H9 (cell line): Measurements from ENCODE around the gene HNF1B. TPM values are rescaled to one million over a fixed set of nuclear protein-coding genes. Genes with fewer than 3 reads are reported as not detected.

Source experiments
- DNase-seq: peaks from one replicate; pipeline ENCODE4 v3.0.0-alpha.2; 2017
- H2AFZ ChIP-seq: one replicate; pipeline ENCODE4 v1.6.1; 2013; ENCODE audit warnings: mild to moderate bottlenecking, low read length, control low read depth, moderate library complexity
- H2AK5ac ChIP-seq: 2 replicates; pipeline ENCODE4 v1.6.1; 2013; ENCODE audit warnings: low read length, control low read depth, mixed read lengths; ENCODE audit not compliant: insufficient read length
- H2BK120ac ChIP-seq: one replicate; pipeline ENCODE4 v1.6.1; 2013; ENCODE audit warnings: low read depth, mild to moderate bottlenecking, low read length, control low read depth, inconsistent platforms; ENCODE audit not compliant: poor library complexity, severe bottlenecking
- H2BK12ac ChIP-seq: 2 replicates; pipeline ENCODE4 v1.6.1; 2013; ENCODE audit warnings: low read length, control low read depth, mixed read lengths, low read depth; ENCODE audit not compliant: insufficient read length
- H2BK15ac ChIP-seq: 2 replicates; pipeline ENCODE4 v1.6.1; 2013; ENCODE audit warnings: low read depth, low read length, control low read depth
- H2BK20ac ChIP-seq: one replicate; pipeline ENCODE4 v1.6.1; 2013; ENCODE audit warnings: low read depth, mild to moderate bottlenecking, low read length, control low read depth, inconsistent platforms; ENCODE audit not compliant: poor library complexity, severe bottlenecking
- H2BK5ac ChIP-seq: 2 replicates; pipeline ENCODE4 v1.6.1; 2013; ENCODE audit warnings: low read length, control low read depth, mixed read lengths; ENCODE audit not compliant: insufficient read length
- H3K14ac ChIP-seq: 2 replicates; pipeline ENCODE4 v1.6.1; 2013; ENCODE audit warnings: low read length, control low read depth; ENCODE audit not compliant: insufficient read depth
- H3K18ac ChIP-seq: 2 replicates; pipeline ENCODE4 v1.6.1; 2013; ENCODE audit warnings: low read depth, mild to moderate bottlenecking, mixed read lengths, low read length, control low read depth; ENCODE audit not compliant: insufficient read length
- H3K23ac ChIP-seq: 2 replicates; pipeline ENCODE4 v1.6.1; 2013; ENCODE audit warnings: low read length, control low read depth, mixed read lengths, low read depth; ENCODE audit not compliant: insufficient read length
- H3K23me2 ChIP-seq: 2 replicates; pipeline ENCODE4 v1.6.1; 2013; ENCODE audit warnings: low read depth, mild to moderate bottlenecking, mixed read lengths, low read length, control low read depth; ENCODE audit not compliant: insufficient read length, poor library complexity, severe bottlenecking
- H3K27ac ChIP-seq: 2 replicates; pipeline ENCODE4 v1.5.1; 2013; ENCODE audit warnings: low read length, control low read depth, mixed read lengths, low read depth; ENCODE audit not compliant: insufficient read length
- H3K27me3 ChIP-seq: 2 replicates; pipeline ENCODE4 v1.6.1; 2013; ENCODE audit warnings: low read length, control low read depth, inconsistent platforms; ENCODE audit not compliant: insufficient read depth
- H3K4ac ChIP-seq: 2 replicates; pipeline ENCODE4 v1.6.1; 2013; ENCODE audit warnings: low read depth, mild to moderate bottlenecking, control low read depth, inconsistent platforms, low read length, moderate library complexity
- H3K4me1 ChIP-seq: 2 replicates; pipeline ENCODE4 v1.6.1; 2013; ENCODE audit warnings: low read length, control low read depth, inconsistent platforms; ENCODE audit not compliant: insufficient read depth
- H3K4me2 ChIP-seq: 2 replicates; pipeline ENCODE4 v1.6.1; 2013; ENCODE audit warnings: low read length, control low read depth, mixed read lengths; ENCODE audit not compliant: insufficient read length, insufficient read depth
- H3K56ac ChIP-seq: 2 replicates; pipeline ENCODE4 v1.6.1; 2013; ENCODE audit warnings: low read depth, mild to moderate bottlenecking, mixed read lengths, low read length, control low read depth; ENCODE audit not compliant: insufficient read length
- H3K79me1 ChIP-seq: 2 replicates; pipeline ENCODE4 v1.6.1; 2013; ENCODE audit warnings: low read depth, mild to moderate bottlenecking, moderate library complexity, low read length, control low read depth, inconsistent platforms; ENCODE audit not compliant: insufficient read depth, poor library complexity, severe bottlenecking
- H3K79me2 ChIP-seq: 2 replicates; pipeline ENCODE4 v1.6.1; 2013; ENCODE audit warnings: low read length, control low read depth, inconsistent platforms; ENCODE audit not compliant: insufficient read depth
- H3K9ac ChIP-seq: 2 replicates; pipeline ENCODE4 v1.6.1; 2013; ENCODE audit warnings: low read length, control low read depth, mixed read lengths; ENCODE audit not compliant: insufficient read length; ENCODE audit errors: extremely low read depth
- H3K9me3 ChIP-seq: one replicate; pipeline ENCODE4 v1.6.1; 2013; ENCODE audit warnings: low read depth, low read length, inconsistent platforms; ENCODE audit not compliant: control insufficient read depth
- H3T11ph ChIP-seq: one replicate; pipeline ENCODE4 v1.6.1; 2013; ENCODE audit warnings: mild to moderate bottlenecking, low read length, control low read depth, inconsistent platforms
- H4K20me1 ChIP-seq: one replicate; pipeline ENCODE4 v1.6.1; 2013; ENCODE audit not compliant: control insufficient read depth, insufficient read length, insufficient read depth
- H4K5ac ChIP-seq: 2 replicates; pipeline ENCODE4 v1.6.1; 2013; ENCODE audit warnings: low read depth, mild to moderate bottlenecking, mixed read lengths, low read length, control low read depth; ENCODE audit not compliant: insufficient read length
- H4K8ac ChIP-seq: replicated peaks from 2 replicates; pipeline ENCODE4 v1.6.1; 2013; ENCODE audit warnings: low read length, control low read depth, mixed read lengths, low read depth; ENCODE audit not compliant: insufficient read length
- H4K91ac ChIP-seq: 2 replicates; pipeline ENCODE4 v1.6.1; 2013; ENCODE audit warnings: low read depth, mild to moderate bottlenecking, moderate library complexity, mixed read lengths, low read length, control low read depth; ENCODE audit not compliant: insufficient read length
- H3K27ac Mint-ChIP-seq, 3 experiments: 2 replicates in 2 of 3; 3 replicates in 1 of 3; pipeline ENCODE4 v1.8.0; 2020 to 2021; ENCODE audit warnings: mixed read lengths in 3 of 3, mild to moderate bottlenecking in 1 of 3, moderate library complexity in 1 of 3
- H3K27me3 Mint-ChIP-seq: 2 replicates; pipeline ENCODE4 v1.8.0; 2021; ENCODE audit warnings: low read depth, mild to moderate bottlenecking, moderate library complexity, mixed read lengths
- H3K36me3 Mint-ChIP-seq, 3 experiments: 2 replicates in 2 of 3; 3 replicates in 1 of 3; pipeline ENCODE4 v1.8.0; 2020 to 2021; ENCODE audit warnings: low read depth in 3 of 3, mixed read lengths in 3 of 3; ENCODE audit not compliant: insufficient read depth in 1 of 3
- H3K4me1 Mint-ChIP-seq, 2 experiments: 2 replicates each; pipeline ENCODE4 v1.8.0; 2020; ENCODE audit warnings: mixed read lengths in 2 of 2
- H3K4me3 Mint-ChIP-seq, 2 experiments: 2 replicates in 1 of 2; 3 replicates in 1 of 2; pipeline ENCODE4 v1.8.0; 2020 to 2021; ENCODE audit warnings: mild to moderate bottlenecking in 2 of 2, mixed read lengths in 2 of 2, moderate library complexity in 1 of 2
- H3K9me3 Mint-ChIP-seq, 2 experiments: 2 replicates in 1 of 2; 3 replicates in 1 of 2; pipeline ENCODE4 v1.8.0; 2020; ENCODE audit warnings: mild to moderate bottlenecking in 2 of 2, mixed read lengths in 2 of 2, moderate library complexity in 1 of 2
- WGBS: extraction: QIAGEN DNeasy Blood & Tissue Kit; methylation state at CpG from one replicate; pipeline ENCODE4 v1.1.7; 2013; ENCODE audit warnings: missing lambda C conversion rate, low lambda C conversion rate, mixed read lengths; ENCODE audit not compliant: insufficient read length; ENCODE audit errors: extremely low coverage; 5-methylcytosine and 5-hydroxymethylcytosine counted together
- total RNA-seq: library from RNA; stranded (reverse); gene quantifications from 2 replicates; pipeline ENCODE4 v1.2.1, GENCODE V29; 2021
- TF ChIP-seq, protein P1 (sequence below): fragments of 200-600 bp; sonication (generic); conservative IDR thresholded peaks from 3 replicates; pipeline ENCODE4 v1.8.0; 2021; ENCODE audit warnings: antibody characterized with exemption, mild to moderate bottlenecking

Gene HNF1B
- total RNA-seq, 1 experiment from 2014 or later, result not detected

DNA sequence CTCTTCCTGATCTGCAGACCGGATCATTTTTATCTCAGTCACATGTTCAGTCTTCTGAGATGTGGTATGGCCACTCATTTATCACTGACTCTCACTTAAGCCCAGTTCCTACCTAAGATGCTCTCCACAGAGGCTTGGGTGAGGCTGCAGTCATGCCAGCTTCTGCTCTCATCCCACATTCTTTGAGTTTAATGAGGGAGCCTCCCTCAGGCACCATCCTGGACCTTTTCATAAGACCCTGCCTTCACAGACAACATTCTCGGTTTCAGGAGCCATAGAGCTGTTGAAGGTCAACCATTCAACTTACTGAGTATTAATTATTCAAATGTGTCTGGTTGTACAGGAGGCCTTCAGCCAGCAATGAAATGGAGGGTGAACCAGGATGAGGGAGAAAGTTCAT lies 23.6 kb upstream of the HNF1B start:
- no peak overlapping the region for H3K27ac ChIP-seq
- no peak overlapping the region for H3K9ac ChIP-seq
- H3K79me2 ChIP-seq, result no peaks in the 10 kb centered on the region
- no peak overlapping the region for H4K8ac ChIP-seq
- H4K5ac ChIP-seq, result no peak overlapping the region
- H4K20me1 ChIP-seq, result no peaks in the 10 kb centered on the region
- no peaks in the 10 kb centered on the region for H3K4me1 ChIP-seq
- H3T11ph ChIP-seq, result no peak overlapping the region
- no peaks in the 10 kb centered on the region for H3K79me1 ChIP-seq
- no peak overlapping the region for H2BK15ac ChIP-seq
- peaks cover 15% of the 10 kb centered on the region for H3K9me3 ChIP-seq
- H3K27ac Mint-ChIP-seq, result no peak overlapping the region
- H3K27me3 ChIP-seq, result no peaks in the 10 kb centered on the region
- no peak overlapping the region for H2AK5ac ChIP-seq
- no peak for DNase-seq
- no peak overlapping the region for H2BK5ac ChIP-seq
- no peaks in the 10 kb centered on the region for H3K23me2 ChIP-seq
- no peak overlapping the region for H3K14ac ChIP-seq
- H3K4me3 Mint-ChIP-seq, result no peak overlapping the region
- no peak overlapping the region for H2AFZ ChIP-seq
- H3K27me3 Mint-ChIP-seq, result peaks cover 23% of the 10 kb centered on the region
- H3K4ac ChIP-seq, result no peak overlapping the region
- no peak overlapping the region for H4K91ac ChIP-seq
- no peak overlapping the region for H3K56ac ChIP-seq
- H3K4me2 ChIP-seq, result no peak overlapping the region
- H2BK12ac ChIP-seq, result no peak overlapping the region
- no peak overlapping the region for H2BK120ac ChIP-seq
- no CpG with 5 or more reads among the region's 2 CpGs for WGBS
- H3K18ac ChIP-seq, result no peak overlapping the region
- no peak overlapping the region for H3K23ac ChIP-seq
- H2BK20ac ChIP-seq, result no peak overlapping the region
- no peaks in the 10 kb centered on the region for H3K4me1 Mint-ChIP-seq
- H3K9me3 Mint-ChIP-seq, result peaks cover 12% of the 10 kb centered on the region in 2 experiments
- TF ChIP-seq, protein P1, sequence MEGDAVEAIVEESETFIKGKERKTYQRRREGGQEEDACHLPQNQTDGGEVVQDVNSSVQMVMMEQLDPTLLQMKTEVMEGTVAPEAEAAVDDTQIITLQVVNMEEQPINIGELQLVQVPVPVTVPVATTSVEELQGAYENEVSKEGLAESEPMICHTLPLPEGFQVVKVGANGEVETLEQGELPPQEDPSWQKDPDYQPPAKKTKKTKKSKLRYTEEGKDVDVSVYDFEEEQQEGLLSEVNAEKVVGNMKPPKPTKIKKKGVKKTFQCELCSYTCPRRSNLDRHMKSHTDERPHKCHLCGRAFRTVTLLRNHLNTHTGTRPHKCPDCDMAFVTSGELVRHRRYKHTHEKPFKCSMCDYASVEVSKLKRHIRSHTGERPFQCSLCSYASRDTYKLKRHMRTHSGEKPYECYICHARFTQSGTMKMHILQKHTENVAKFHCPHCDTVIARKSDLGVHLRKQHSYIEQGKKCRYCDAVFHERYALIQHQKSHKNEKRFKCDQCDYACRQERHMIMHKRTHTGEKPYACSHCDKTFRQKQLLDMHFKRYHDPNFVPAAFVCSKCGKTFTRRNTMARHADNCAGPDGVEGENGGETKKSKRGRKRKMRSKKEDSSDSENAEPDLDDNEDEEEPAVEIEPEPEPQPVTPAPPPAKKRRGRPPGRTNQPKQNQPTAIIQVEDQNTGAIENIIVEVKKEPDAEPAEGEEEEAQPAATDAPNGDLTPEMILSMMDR, result no peak
- peaks cover 0 to 9% (median 2%) of the 10 kb centered on the region in 3 experiments; a peak in 3 of 7 replicates for H3K36me3 Mint-ChIP-seq
